K562 (cell line): Measurements from ENCODE around the gene ZEB2. TPM values are rescaled to one million over a fixed set of nuclear protein-coding genes. Genes with fewer than 3 reads are reported as not detected.

Experiments
- DDX20 ChIP-seq: fragments of 450-650 bp; IDR thresholded peaks from 2 replicates; pipeline ENCODE4 v1.6.1; 2016; ENCODE audit warnings: missing genetic modification characterization, low read depth, mild to moderate bottlenecking, missing compliant biosample characterization, moderate library complexity
- HDAC6 ChIP-seq: IDR thresholded peaks from 2 replicates; pipeline ENCODE4 v1.6.1; 2012; ENCODE audit warnings: low read depth, mild to moderate bottlenecking, control low read depth, inconsistent platforms, low read length, moderate library complexity
- HSF4 ChIP-seq: fragments of 250-450 bp; sonication (Bioruptor Pico); IDR thresholded peaks from 2 replicates; pipeline ENCODE4 v2.1.2; 2022; ENCODE audit warnings: mild to moderate bottlenecking, moderate library complexity, borderline replicate concordance
- KLF16 ChIP-seq: IDR thresholded peaks from 2 replicates; pipeline ENCODE4 v1.6.1; 2016; ENCODE audit warnings: antibody characterized with exemption
- KLF6 ChIP-seq: fragments of 250-450 bp; sonication (Bioruptor Pico); IDR thresholded peaks from 2 replicates; pipeline ENCODE4 v1.4.0; 2020; ENCODE audit warnings: mild to moderate bottlenecking, moderate library complexity, borderline replicate concordance
- SRSF1 ChIP-seq: fragments of 200-400 bp; formaldehyde crosslinking; IDR thresholded peaks from 2 replicates; pipeline ENCODE4 v1.6.1; 2017; ENCODE audit warnings: mild to moderate bottlenecking, low read depth, low read length, moderate library complexity
- TAL1 ChIP-seq: fragments of 450-650 bp; IDR thresholded peaks from 2 replicates; pipeline ENCODE4 v1.6.1; 2016; ENCODE audit warnings: mild to moderate bottlenecking
- U2AF2 ChIP-seq: fragments of 200-400 bp; formaldehyde crosslinking; optimal IDR thresholded peaks from 2 replicates; pipeline ENCODE3; 2017; ENCODE audit warnings: low read depth, mild to moderate bottlenecking, low read length
- WHSC1 ChIP-seq: IDR thresholded peaks from one replicate; pipeline ENCODE4 v1.6.1; 2012; ENCODE audit warnings: low read length, control low read depth, inconsistent platforms
- ZFP36 ChIP-seq: fragments of 150-350 bp; IDR thresholded peaks from 2 replicates; pipeline ENCODE4 v1.6.1; 2018; ENCODE audit warnings: low read length, low read depth; ENCODE audit not compliant: partially characterized antibody
- ZNF436 ChIP-seq: fragments of 250-450, 450-650 bp; sonication (Bioruptor Pico); formaldehyde crosslinking; IDR thresholded peaks from 2 replicates; pipeline ENCODE4 v1.7.0; 2020; ENCODE audit warnings: mild to moderate bottlenecking
- polyA plus RNA-seq, 8 experiments: library from polyadenylated mRNA; depleted of rRNA in 4 of 8; stranded (reverse) in 5 of 8; unstranded in 3 of 8; fragments of >200 nt; fragmentation: Nextera tagmentation in 2 of 8; fragmentation: Illumina TruSeq in 1 of 8; extraction: Ambion mirVana in 2 of 8; extraction: Trizol in 1 of 8; gene quantifications; 2 replicates each; pipeline versions ENCODE4 v1.2.1 to v1.2.3, GENCODE V29; 2011 to 2014; ENCODE audit warnings: inconsistent platforms in 1 of 8, missing spikeins in 1 of 8
- total RNA-seq, 7 experiments: library from RNA; depleted of rRNA in 6 of 7; stranded (reverse); fragments of >200 nt in 6 of 7; fragmentation: Illumina TruSeq in 2 of 7; extraction: Trizol in 2 of 7; gene quantifications; 2 replicates each; pipeline versions ENCODE4 v1.2.1 to v1.2.3, GENCODE V29; 2011 to 2021; ENCODE audit warnings: low replicate concordance in 1 of 7
- TF ChIP-seq, protein P1 (sequence below): fragments of 450-650 bp; IDR thresholded peaks from 2 replicates; pipeline ENCODE4 v1.6.1; 2016; ENCODE audit warnings: low read depth
- TF ChIP-seq, protein P2 (sequence below): IDR thresholded peaks from 2 replicates; pipeline ENCODE4 v1.6.1; 2011; ENCODE audit not compliant: insufficient read length; ENCODE audit errors: extremely low read depth
- TF ChIP-seq, protein P3 (sequence below): fragments of 450-650 bp; IDR thresholded peaks from 2 replicates; pipeline ENCODE4 v1.6.1; 2016; ENCODE audit warnings: missing biosample characterization, missing genetic modification characterization
- TF ChIP-seq, protein P4 (sequence below): fragments of 450-650 bp; IDR thresholded peaks from 2 replicates; pipeline ENCODE4 v1.7.1; 2018; ENCODE audit warnings: mild to moderate bottlenecking, low read depth; ENCODE audit not compliant: partially characterized antibody

The ZEB2 gene
- total and polyA plus RNA-seq, 9 of the 15 experiments (the other 6 are each of a cell fraction or from before 2014, with no cell fraction given): 15.1 to 113 (median 72.3) TPM

DNA sequence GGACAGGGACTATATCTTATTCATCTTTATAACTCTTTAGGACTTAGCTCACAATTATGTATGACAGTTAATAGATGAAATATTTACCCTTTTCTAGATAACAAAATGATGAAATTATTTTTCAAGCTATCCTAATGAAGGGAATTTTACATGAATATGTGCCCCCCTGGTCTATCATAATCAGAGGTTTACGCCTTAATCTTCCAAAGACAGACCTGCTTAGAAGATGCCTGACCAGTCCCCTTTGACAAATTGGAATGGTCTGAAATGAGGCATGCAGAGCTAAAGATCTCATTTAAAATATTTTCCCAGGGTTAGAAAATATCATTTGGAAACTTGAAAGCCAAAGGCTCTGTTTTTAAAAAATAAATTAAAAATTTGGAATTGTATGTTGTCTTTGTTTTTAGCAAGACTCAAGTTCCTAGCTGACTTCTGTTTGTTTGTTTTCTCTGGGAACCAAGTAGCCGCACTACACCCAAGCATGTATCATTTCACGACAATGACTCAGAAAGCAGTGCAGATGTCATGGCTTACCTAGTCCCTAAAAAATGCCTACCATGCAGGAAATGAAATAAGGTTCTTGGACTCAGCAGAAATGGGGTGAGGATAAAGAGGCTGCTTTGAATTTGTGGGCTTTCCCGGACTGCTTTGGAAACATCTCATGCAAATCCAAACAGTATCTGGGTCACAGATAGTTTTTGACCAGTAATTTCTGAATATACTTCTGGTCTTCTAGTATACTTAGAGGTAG, 162.1 kb downstream of the ZEB2 start (continued):
- TF ChIP-seq, protein P1, sequence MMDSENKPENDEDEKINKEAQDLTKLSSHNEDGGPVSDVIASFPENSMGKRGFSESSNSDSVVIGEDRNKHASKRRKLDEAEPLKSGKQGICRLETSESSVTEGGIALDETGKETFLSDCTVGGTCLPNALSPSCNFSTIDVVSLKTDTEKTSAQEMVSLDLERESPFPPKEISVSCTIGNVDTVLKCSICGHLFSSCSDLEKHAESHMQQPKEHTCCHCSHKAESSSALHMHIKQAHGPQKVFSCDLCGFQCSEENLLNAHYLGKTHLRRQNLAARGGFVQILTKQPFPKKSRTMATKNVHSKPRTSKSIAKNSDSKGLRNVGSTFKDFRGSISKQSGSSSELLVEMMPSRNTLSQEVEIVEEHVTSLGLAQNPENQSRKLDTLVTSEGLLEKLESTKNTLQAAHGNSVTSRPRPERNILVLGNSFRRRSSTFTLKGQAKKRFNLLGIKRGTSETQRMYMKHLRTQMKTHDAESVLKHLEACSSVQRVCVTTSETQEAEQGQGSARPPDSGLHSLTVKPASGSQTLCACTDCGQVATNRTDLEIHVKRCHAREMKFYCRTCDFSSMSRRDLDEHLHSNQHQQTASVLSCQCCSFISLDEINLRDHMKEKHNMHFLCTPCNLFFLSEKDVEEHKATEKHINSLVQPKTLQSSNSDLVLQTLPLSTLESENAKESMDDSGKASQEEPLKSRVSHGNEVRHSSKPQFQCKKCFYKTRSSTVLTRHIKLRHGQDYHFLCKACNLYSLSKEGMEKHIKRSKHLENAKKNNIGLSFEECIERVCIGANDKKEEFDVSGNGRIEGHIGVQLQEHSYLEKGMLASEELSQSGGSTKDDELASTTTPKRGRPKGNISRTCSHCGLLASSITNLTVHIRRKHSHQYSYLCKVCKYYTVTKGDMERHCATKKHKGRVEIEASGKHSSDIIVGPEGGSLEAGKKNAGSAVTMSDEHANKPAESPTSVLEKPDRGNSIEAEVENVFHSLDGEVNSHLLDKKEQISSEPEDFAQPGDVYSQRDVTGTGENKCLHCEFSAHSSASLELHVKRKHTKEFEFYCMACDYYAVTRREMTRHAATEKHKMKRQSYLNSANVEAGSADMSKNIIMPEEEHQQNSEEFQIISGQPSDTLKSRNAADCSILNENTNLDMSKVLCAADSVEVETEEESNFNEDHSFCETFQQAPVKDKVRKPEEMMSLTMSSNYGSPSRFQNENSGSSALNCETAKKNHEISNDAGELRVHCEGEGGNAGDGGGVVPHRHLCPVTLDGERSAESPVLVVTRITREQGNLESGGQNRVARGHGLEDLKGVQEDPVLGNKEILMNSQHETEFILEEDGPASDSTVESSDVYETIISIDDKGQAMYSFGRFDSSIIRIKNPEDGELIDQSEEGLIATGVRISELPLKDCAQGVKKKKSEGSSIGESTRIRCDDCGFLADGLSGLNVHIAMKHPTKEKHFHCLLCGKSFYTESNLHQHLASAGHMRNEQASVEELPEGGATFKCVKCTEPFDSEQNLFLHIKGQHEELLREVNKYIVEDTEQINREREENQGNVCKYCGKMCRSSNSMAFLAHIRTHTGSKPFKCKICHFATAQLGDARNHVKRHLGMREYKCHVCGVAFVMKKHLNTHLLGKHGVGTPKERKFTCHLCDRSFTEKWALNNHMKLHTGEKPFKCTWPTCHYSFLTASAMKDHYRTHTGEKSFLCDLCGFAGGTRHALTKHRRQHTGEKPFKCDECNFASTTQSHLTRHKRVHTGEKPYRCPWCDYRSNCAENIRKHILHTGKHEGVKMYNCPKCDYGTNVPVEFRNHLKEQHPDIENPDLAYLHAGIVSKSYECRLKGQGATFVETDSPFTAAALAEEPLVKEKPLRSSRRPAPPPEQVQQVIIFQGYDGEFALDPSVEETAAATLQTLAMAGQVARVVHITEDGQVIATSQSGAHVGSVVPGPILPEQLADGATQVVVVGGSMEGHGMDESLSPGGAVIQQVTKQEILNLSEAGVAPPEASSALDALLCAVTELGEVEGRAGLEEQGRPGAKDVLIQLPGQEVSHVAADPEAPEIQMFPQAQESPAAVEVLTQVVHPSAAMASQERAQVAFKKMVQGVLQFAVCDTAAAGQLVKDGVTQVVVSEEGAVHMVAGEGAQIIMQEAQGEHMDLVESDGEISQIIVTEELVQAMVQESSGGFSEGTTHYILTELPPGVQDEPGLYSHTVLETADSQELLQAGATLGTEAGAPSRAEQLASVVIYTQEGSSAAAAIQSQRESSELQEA: no peak
- TF ChIP-seq ZFP36 (no peak), SRSF1 (no peak), DDX20 (tag) (no peak), WHSC1 (no peak), HDAC6 (no peak), KLF6 (CRISPR knock-in tag) (no peak), HSF4 (CRISPR knock-in tag) (no peak), U2AF2 (no peak), ZNF436 (no peak), TAL1 (no peak), KLF16 (no peak)
- TF ChIP-seq, protein P2, sequence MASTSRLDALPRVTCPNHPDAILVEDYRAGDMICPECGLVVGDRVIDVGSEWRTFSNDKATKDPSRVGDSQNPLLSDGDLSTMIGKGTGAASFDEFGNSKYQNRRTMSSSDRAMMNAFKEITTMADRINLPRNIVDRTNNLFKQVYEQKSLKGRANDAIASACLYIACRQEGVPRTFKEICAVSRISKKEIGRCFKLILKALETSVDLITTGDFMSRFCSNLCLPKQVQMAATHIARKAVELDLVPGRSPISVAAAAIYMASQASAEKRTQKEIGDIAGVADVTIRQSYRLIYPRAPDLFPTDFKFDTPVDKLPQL: no peak
- TF ChIP-seq, protein P3, sequence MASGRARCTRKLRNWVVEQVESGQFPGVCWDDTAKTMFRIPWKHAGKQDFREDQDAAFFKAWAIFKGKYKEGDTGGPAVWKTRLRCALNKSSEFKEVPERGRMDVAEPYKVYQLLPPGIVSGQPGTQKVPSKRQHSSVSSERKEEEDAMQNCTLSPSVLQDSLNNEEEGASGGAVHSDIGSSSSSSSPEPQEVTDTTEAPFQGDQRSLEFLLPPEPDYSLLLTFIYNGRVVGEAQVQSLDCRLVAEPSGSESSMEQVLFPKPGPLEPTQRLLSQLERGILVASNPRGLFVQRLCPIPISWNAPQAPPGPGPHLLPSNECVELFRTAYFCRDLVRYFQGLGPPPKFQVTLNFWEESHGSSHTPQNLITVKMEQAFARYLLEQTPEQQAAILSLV: no peak
- TF ChIP-seq, protein P4, sequence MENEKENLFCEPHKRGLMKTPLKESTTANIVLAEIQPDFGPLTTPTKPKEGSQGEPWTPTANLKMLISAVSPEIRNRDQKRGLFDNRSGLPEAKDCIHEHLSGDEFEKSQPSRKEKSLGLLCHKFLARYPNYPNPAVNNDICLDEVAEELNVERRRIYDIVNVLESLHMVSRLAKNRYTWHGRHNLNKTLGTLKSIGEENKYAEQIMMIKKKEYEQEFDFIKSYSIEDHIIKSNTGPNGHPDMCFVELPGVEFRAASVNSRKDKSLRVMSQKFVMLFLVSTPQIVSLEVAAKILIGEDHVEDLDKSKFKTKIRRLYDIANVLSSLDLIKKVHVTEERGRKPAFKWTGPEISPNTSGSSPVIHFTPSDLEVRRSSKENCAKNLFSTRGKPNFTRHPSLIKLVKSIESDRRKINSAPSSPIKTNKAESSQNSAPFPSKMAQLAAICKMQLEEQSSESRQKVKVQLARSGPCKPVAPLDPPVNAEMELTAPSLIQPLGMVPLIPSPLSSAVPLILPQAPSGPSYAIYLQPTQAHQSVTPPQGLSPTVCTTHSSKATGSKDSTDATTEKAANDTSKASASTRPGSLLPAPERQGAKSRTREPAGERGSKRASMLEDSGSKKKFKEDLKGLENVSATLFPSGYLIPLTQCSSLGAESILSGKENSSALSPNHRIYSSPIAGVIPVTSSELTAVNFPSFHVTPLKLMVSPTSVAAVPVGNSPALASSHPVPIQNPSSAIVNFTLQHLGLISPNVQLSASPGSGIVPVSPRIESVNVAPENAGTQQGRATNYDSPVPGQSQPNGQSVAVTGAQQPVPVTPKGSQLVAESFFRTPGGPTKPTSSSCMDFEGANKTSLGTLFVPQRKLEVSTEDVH: no peak
